ENCODE data around the gene WIPF3.

Gene WIPF3

GRCh38 chr7:29825775-29826529 is 19.6 kb downstream of the WIPF3 start:
- H2AK5ac ChIP-seq (ENCODE audit: low read depth, low read length), result no peak overlapping the region
- H3K27ac ChIP-seq (replicated peaks; ENCODE audit: low read length), result no peak overlapping the region
- H3K4ac ChIP-seq (ENCODE audit: low read length), result no peak overlapping the region
- H2BK12ac ChIP-seq (ENCODE audit: low read length), result no peak overlapping the region
- H2BK5ac ChIP-seq (ENCODE audit: low read length), result no peak overlapping the region
- no peak overlapping the region for H2BK15ac ChIP-seq (ENCODE audit: low read length)
- peaks cover 2% of the 10 kb centered on the region for H3K79me1 ChIP-seq (ENCODE audit: low read depth, low read length)
- H2BK120ac ChIP-seq (ENCODE audit: low read depth, low read length), result no peak overlapping the region
- no peak overlapping the region for H3K18ac ChIP-seq (ENCODE audit: low read length)
- H3K27me3 ChIP-seq (ENCODE audit: control insufficient read depth in 3 of 3, insufficient read depth in 3 of 3, low read depth in 1 of 3, low read length in 3 of 3), result peaks cover 0 to 41% (median 0%) of the 10 kb centered on the region in 3 experiments
- no peak overlapping the region for H3K23ac ChIP-seq (ENCODE audit: low read depth, low read length, poor library complexity)
- no peak for DNase-seq (ENCODE audit: low spot score)
- no peak overlapping the region for H3K9ac ChIP-seq (ENCODE audit: low read depth, low read length, poor library complexity)
- no peaks in the 10 kb centered on the region for H3K36me3 ChIP-seq (replicated peaks in 1 of 2; ENCODE audit: control insufficient read depth in 2 of 2, insufficient read depth in 2 of 2, low read length in 2 of 2)
- H3K4me2 ChIP-seq (ENCODE audit: insufficient read depth, low read length, poor library complexity, severe bottlenecking), result no peak overlapping the region
- H3K4me1 ChIP-seq (ENCODE audit: control insufficient read depth in 2 of 2, insufficient read depth in 1 of 2, low read depth in 1 of 2, low read length in 2 of 2), result peaks cover 0 to 1% of the 10 kb centered on the region in 2 donors
- H4K8ac ChIP-seq (ENCODE audit: low read depth, low read length), result no peak overlapping the region
- H4K91ac ChIP-seq (ENCODE audit: low read depth, low read length, poor library complexity), result no peak overlapping the region
- H3K4me3 ChIP-seq (ENCODE audit: low read length in 2 of 2), result no peak overlapping the region
- H3K9me3 ChIP-seq (replicated peaks in 1 of 2; ENCODE audit: control insufficient read depth in 2 of 2, insufficient read depth in 1 of 2, low read depth in 1 of 2, low read length in 2 of 2), result peaks cover 0 to 2% of the 10 kb centered on the region in 2 donors
- no peak overlapping the region for H3K14ac ChIP-seq (ENCODE audit: low read length)
- WGBS, 2 donors (ENCODE audit: extremely low coverage in 2 of 2, insufficient read length in 2 of 2, insufficient replicate concordance in 1 of 2), result no CpG with 5 or more reads among the region's 7 CpGs
- no peak overlapping the region for H2AFZ ChIP-seq (ENCODE audit: low read length)

DNA sequence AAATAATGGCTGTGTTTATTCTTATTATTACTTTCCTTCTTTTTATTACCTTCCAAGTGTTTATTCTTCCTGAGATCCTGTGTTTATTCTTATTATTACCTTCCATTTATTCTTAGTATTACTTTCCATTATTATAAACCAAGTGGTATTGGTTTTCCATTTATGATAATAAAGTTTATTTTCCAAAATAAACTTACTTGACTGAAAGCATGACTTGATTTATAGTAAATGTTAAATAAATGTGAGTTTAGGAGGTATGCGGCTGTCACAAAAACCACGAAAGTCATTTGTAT is 20.2 kb downstream of the WIPF3 start:
- no peak overlapping the region for H3K23ac ChIP-seq (ENCODE audit: low read depth, low read length, poor library complexity)
- H2BK5ac ChIP-seq (ENCODE audit: low read length), result no peak overlapping the region
- peaks cover under 1 to 2% of the 10 kb centered on the region in 2 donors for H3K9me3 ChIP-seq (replicated peaks in 1 of 2; ENCODE audit: control insufficient read depth in 2 of 2, insufficient read depth in 1 of 2, low read depth in 1 of 2, low read length in 2 of 2)
- H2AFZ ChIP-seq (ENCODE audit: low read length), result no peak overlapping the region
- H3K4ac ChIP-seq (ENCODE audit: low read length), result no peak overlapping the region
- peaks cover 0 to 43% (median 0%) of the 10 kb centered on the region in 3 experiments for H3K27me3 ChIP-seq (ENCODE audit: control insufficient read depth in 3 of 3, insufficient read depth in 3 of 3, low read depth in 1 of 3, low read length in 3 of 3)
- H3K4me3 ChIP-seq (ENCODE audit: low read length in 2 of 2), result no peak overlapping the region
- H3K18ac ChIP-seq (ENCODE audit: low read length), result no peak overlapping the region
- peaks cover 0 to 1% of the 10 kb centered on the region in 2 donors for H3K4me1 ChIP-seq (ENCODE audit: control insufficient read depth in 2 of 2, insufficient read depth in 1 of 2, low read depth in 1 of 2, low read length in 2 of 2)
- WGBS, 2 donors (ENCODE audit: extremely low coverage in 2 of 2, insufficient read length in 2 of 2, insufficient replicate concordance in 1 of 2), result no CpG with 5 or more reads among the region's 2 CpGs
- peaks cover 2% of the 10 kb centered on the region for H3K79me1 ChIP-seq (ENCODE audit: low read depth, low read length)
- no peak overlapping the region for H3K4me2 ChIP-seq (ENCODE audit: insufficient read depth, low read length, poor library complexity, severe bottlenecking)
- no peak overlapping the region for H2AK5ac ChIP-seq (ENCODE audit: low read depth, low read length)
- no peak overlapping the region for H2BK15ac ChIP-seq (ENCODE audit: low read length)
- no peak for DNase-seq (ENCODE audit: low spot score)
- no peaks in the 10 kb centered on the region for H3K36me3 ChIP-seq (replicated peaks in 1 of 2; ENCODE audit: control insufficient read depth in 2 of 2, insufficient read depth in 2 of 2, low read length in 2 of 2)
- no peak overlapping the region for H3K9ac ChIP-seq (ENCODE audit: low read depth, low read length, poor library complexity)
- H2BK120ac ChIP-seq (ENCODE audit: low read depth, low read length), result no peak overlapping the region
- no peak overlapping the region for H2BK12ac ChIP-seq (ENCODE audit: low read length)
- H3K27ac ChIP-seq (replicated peaks; ENCODE audit: low read length), result no peak overlapping the region
- no peak overlapping the region for H3K14ac ChIP-seq (ENCODE audit: low read length)
- no peak overlapping the region for H4K91ac ChIP-seq (ENCODE audit: low read depth, low read length, poor library complexity)
- no peak overlapping the region for H4K8ac ChIP-seq (ENCODE audit: low read depth, low read length)

- Histone ChIP-seq H3K9me3 (replicated peaks in 1 of 2; ENCODE audit: control insufficient read depth in 2 of 2, insufficient read depth in 1 of 2, low read depth in 1 of 2, low read length in 2 of 2) (peaks cover 2 to 5% of the 10 kb centered on the region in 2 donors), H2BK120ac (ENCODE audit: low read depth, low read length) (no peak overlapping the region), H2BK5ac (ENCODE audit: low read length) (no peak overlapping the region), H3K4ac (ENCODE audit: low read length) (no peak overlapping the region), H3K14ac (ENCODE audit: low read length) (no peak overlapping the region), H3K79me1 (ENCODE audit: low read depth, low read length) (peaks cover 2% of the 10 kb centered on the region), H3K4me3 (ENCODE audit: low read length in 2 of 2) (no peak overlapping the region), H4K8ac (ENCODE audit: low read depth, low read length) (no peak overlapping the region), H3K23ac (ENCODE audit: low read depth, low read length, poor library complexity) (no peak overlapping the region), H3K27me3 (ENCODE audit: control insufficient read depth in 3 of 3, insufficient read depth in 3 of 3, low read depth in 1 of 3, low read length in 3 of 3) (peaks cover 0 to 39% (median 0%) of the 10 kb centered on the region in 3 experiments), H3K36me3 (replicated peaks in 1 of 2; ENCODE audit: control insufficient read depth in 2 of 2, insufficient read depth in 2 of 2, low read length in 2 of 2) (no peaks in the 10 kb centered on the region), H2AFZ (ENCODE audit: low read length) (no peak overlapping the region), H2AK5ac (ENCODE audit: low read depth, low read length) (no peak overlapping the region), H3K4me2 (ENCODE audit: insufficient read depth, low read length, poor library complexity, severe bottlenecking) (no peak overlapping the region), H3K18ac (ENCODE audit: low read length) (no peak overlapping the region), H2BK12ac (ENCODE audit: low read length) (no peak overlapping the region), H4K91ac (ENCODE audit: low read depth, low read length, poor library complexity) (no peak overlapping the region), H3K27ac (replicated peaks; ENCODE audit: low read length) (no peak overlapping the region), H3K4me1 (ENCODE audit: control insufficient read depth in 2 of 2, insufficient read depth in 1 of 2, low read depth in 1 of 2, low read length in 2 of 2) (peaks cover 0 to 1% of the 10 kb centered on the region in 2 donors), H2BK15ac (ENCODE audit: low read length) (no peak overlapping the region), H3K9ac (ENCODE audit: low read depth, low read length, poor library complexity) (no peak overlapping the region)
- DNase-seq (ENCODE audit: low spot score), result no peak
Measured at GRCh38 chr7:29826904-29827303, 20.6 kb downstream of the WIPF3 start.

DNA sequence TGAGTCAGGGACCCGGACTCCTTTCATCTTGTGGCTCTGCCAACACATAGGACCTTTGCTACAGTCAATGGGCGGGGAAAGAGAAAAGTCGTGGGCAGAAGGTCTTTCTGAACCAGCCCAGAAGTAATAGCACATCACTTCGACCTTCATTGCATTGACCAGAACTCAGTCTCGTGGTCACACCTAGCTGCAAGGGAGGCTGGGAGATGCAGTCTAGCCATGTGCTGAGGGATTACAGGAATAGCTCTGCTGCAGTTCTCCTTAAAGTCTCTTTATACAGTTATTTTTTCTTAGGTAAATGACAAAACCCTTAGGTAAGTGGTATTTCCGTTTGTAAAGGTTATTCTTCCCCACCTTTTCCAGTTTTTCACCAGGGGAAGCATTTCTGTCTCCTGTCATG is 25.4 kb downstream of the WIPF3 start:
- Histone ChIP-seq H3K23ac (ENCODE audit: low read depth, low read length, poor library complexity) (no peak overlapping the region), H3K9ac (ENCODE audit: low read depth, low read length, poor library complexity) (no peak overlapping the region), H2BK120ac (ENCODE audit: low read depth, low read length) (no peak overlapping the region), H3K18ac (ENCODE audit: low read length) (no peak overlapping the region), H3K9me3 (replicated peaks in 1 of 2; ENCODE audit: control insufficient read depth in 2 of 2, insufficient read depth in 1 of 2, low read depth in 1 of 2, low read length in 2 of 2) (peaks cover 2 to 5% of the 10 kb centered on the region in 2 donors), H4K8ac (ENCODE audit: low read depth, low read length) (no peak overlapping the region), H3K4me1 (ENCODE audit: control insufficient read depth in 2 of 2, insufficient read depth in 1 of 2, low read depth in 1 of 2, low read length in 2 of 2) (no peaks in the 10 kb centered on the region), H2BK15ac (ENCODE audit: low read length) (no peak overlapping the region), H2BK12ac (ENCODE audit: low read length) (no peak overlapping the region), H3K36me3 (replicated peaks in 1 of 2; ENCODE audit: control insufficient read depth in 2 of 2, insufficient read depth in 2 of 2, low read length in 2 of 2) (no peaks in the 10 kb centered on the region), H3K27ac (replicated peaks; ENCODE audit: low read length) (no peak overlapping the region), H4K91ac (ENCODE audit: low read depth, low read length, poor library complexity) (no peak overlapping the region), H2AK5ac (ENCODE audit: low read depth, low read length) (no peak overlapping the region), H3K4me3 (ENCODE audit: low read length in 2 of 2) (no peak overlapping the region), H3K27me3 (ENCODE audit: control insufficient read depth in 3 of 3, insufficient read depth in 3 of 3, low read depth in 1 of 3, low read length in 3 of 3) (peaks cover 0 to 24% (median 0%) of the 10 kb centered on the region in 3 experiments), H2AFZ (ENCODE audit: low read length) (no peak overlapping the region), H2BK5ac (ENCODE audit: low read length) (no peak overlapping the region), H3K79me1 (ENCODE audit: low read depth, low read length) (peaks cover 2% of the 10 kb centered on the region), H3K4ac (ENCODE audit: low read length) (no peak overlapping the region), H3K4me2 (ENCODE audit: insufficient read depth, low read length, poor library complexity, severe bottlenecking) (no peak overlapping the region), H3K14ac (ENCODE audit: low read length) (no peak overlapping the region)
- WGBS, 2 donors (ENCODE audit: extremely low coverage in 2 of 2, insufficient read length in 2 of 2, insufficient replicate concordance in 1 of 2), result no CpG with 5 or more reads among the region's 6 CpGs
- no peak for DNase-seq (ENCODE audit: low spot score)
